OCI-LY1 (cell line): ENCODE measurements around the gene PAQR3.

Experiments used
- H2AFZ ChIP-seq: fragments of 200-600 bp; sonication (generic), shearing (Covaris generic); 2 replicates; pipeline ENCODE4 v1.6.0; 2014; ENCODE audit warnings: antibody characterized with exemption, mild to moderate bottlenecking, low read length
- H3F3A ChIP-seq: fragments of 200-600 bp; sonication (generic), shearing (Covaris generic); 2 replicates; pipeline ENCODE4 v1.6.0; 2014; ENCODE audit warnings: mild to moderate bottlenecking, antibody characterized with exemption, low read length, moderate library complexity; ENCODE audit not compliant: insufficient read depth
- H3K27ac ChIP-seq: fragments of 200-600 bp; sonication (generic); 2 replicates; pipeline ENCODE4 v1.5.1; 2014; ENCODE audit warnings: low read length, mixed run types, mild to moderate bottlenecking, low read depth; ENCODE audit not compliant: poor library complexity, severe bottlenecking
- H3K27me3 ChIP-seq: fragments of 200-600 bp; sonication (generic); 2 replicates; pipeline ENCODE4 v1.6.0; 2014; ENCODE audit warnings: antibody characterized with exemption, mild to moderate bottlenecking, low read length, moderate library complexity; ENCODE audit not compliant: insufficient read depth
- H3K36me3 ChIP-seq: fragments of 200-600 bp; sonication (generic); 2 replicates; pipeline ENCODE4 v1.6.1; 2014; ENCODE audit warnings: mild to moderate bottlenecking, antibody characterized with exemption, low read length, moderate library complexity, mixed read lengths; ENCODE audit not compliant: insufficient read depth
- H3K4me1 ChIP-seq: fragments of 200-600 bp; sonication (generic); 2 replicates; pipeline ENCODE4 v1.5.1; 2014; ENCODE audit warnings: mild to moderate bottlenecking, low read length, moderate library complexity; ENCODE audit not compliant: insufficient read depth, severe bottlenecking
- H3K4me2 ChIP-seq: fragments of 200-600 bp; sonication (generic), shearing (Covaris generic); 2 replicates; pipeline ENCODE4 v1.6.1; 2014; ENCODE audit warnings: low read length
- H3K4me3 ChIP-seq: fragments of 200-600 bp; sonication (generic); 2 replicates; pipeline ENCODE4 v1.5.1; 2014; ENCODE audit warnings: low read length, low read depth, mild to moderate bottlenecking, mixed read lengths; ENCODE audit not compliant: poor library complexity, severe bottlenecking
- H3K79me2 ChIP-seq: fragments of 200-600 bp; shearing (Covaris generic); 2 replicates; pipeline ENCODE4 v1.6.1; 2016; ENCODE audit warnings: mixed run types, low read length, mixed read lengths; ENCODE audit not compliant: insufficient read depth
- H3K9ac ChIP-seq: fragments of 200-600 bp; sonication (generic), shearing (Covaris generic); 2 replicates; pipeline ENCODE4 v1.6.1; 2014; ENCODE audit warnings: mild to moderate bottlenecking, low read length, mixed read lengths
- H3K9me2 ChIP-seq: fragments of 200-600 bp; sonication (generic), shearing (Covaris generic); 2 replicates; pipeline ENCODE4 v1.6.1; 2014; ENCODE audit warnings: low read depth, mild to moderate bottlenecking, low read length, mixed read lengths
- H3K9me3 ChIP-seq: fragments of 200-600 bp; shearing (Covaris generic); 2 replicates; pipeline ENCODE4 v1.6.1; 2014; ENCODE audit warnings: low read length, mixed read lengths
- H4K20me1 ChIP-seq: fragments of 200-600 bp; sonication (generic), shearing (Covaris generic); 2 replicates; pipeline ENCODE4 v1.6.0; 2016; ENCODE audit warnings: mild to moderate bottlenecking, low read length; ENCODE audit not compliant: insufficient read depth
- EZH2 ChIP-seq: fragments of 200-600 bp; sonication (generic), shearing (Covaris generic); IDR thresholded peaks from 2 replicates; pipeline ENCODE4 v1.8.0; 2017; ENCODE audit warnings: borderline replicate concordance, mixed run types, mild to moderate bottlenecking, antibody characterized with exemption, low read length, moderate library complexity, mixed read lengths
- TF ChIP-seq, protein P1 (sequence below): fragments of 200-600 bp; sonication (generic), shearing (Covaris generic); IDR thresholded peaks from 2 replicates; pipeline ENCODE4 v1.5.1; 2017; ENCODE audit warnings: mild to moderate bottlenecking, antibody characterized with exemption, low read length, moderate library complexity, mixed read lengths

The PAQR3 gene

DNA sequence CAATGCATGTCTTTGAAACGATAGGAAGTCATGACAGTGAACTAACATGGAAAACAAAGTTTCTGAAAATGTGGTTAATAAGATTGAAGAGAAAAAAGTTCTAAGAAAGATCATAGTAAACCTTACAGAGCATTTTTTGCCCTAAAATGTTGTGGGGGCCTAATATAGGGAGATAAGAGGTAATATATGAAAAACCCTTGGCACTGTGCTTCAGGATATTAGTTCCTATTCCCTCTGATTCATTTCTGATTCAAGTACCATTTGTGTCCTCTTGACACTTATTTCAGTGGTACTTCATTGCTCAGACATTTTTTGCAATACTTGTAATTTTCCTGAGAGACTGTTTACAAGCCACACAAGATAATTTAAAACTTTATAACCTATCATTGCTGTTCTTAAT is 35.1 kb downstream of the PAQR3 start:
- no peaks in the 10 kb centered on the region for H3K9me3 ChIP-seq
- H3K27ac ChIP-seq = no peak overlapping the region
- H3K4me1 ChIP-seq = no peaks in the 10 kb centered on the region
- H3K36me3 ChIP-seq = 0 out of 2 replicates have a peak, but pooled peaks cover 6% of the 10 kb centered on the region
- no peaks in the 10 kb centered on the region; the same call in 1 of the 2 replicates for H3K79me2 ChIP-seq
- H3F3A ChIP-seq = no peaks in the 10 kb centered on the region
- H4K20me1 ChIP-seq = no peaks in the 10 kb centered on the region
- H3K9me2 ChIP-seq = no peaks in the 10 kb centered on the region
- H3K9ac ChIP-seq = no peak overlapping the region
- no peak overlapping the region for H3K4me3 ChIP-seq
- no peak overlapping the region for H2AFZ ChIP-seq
- H3K4me2 ChIP-seq = no peak overlapping the region
- TF ChIP-seq, protein P1, sequence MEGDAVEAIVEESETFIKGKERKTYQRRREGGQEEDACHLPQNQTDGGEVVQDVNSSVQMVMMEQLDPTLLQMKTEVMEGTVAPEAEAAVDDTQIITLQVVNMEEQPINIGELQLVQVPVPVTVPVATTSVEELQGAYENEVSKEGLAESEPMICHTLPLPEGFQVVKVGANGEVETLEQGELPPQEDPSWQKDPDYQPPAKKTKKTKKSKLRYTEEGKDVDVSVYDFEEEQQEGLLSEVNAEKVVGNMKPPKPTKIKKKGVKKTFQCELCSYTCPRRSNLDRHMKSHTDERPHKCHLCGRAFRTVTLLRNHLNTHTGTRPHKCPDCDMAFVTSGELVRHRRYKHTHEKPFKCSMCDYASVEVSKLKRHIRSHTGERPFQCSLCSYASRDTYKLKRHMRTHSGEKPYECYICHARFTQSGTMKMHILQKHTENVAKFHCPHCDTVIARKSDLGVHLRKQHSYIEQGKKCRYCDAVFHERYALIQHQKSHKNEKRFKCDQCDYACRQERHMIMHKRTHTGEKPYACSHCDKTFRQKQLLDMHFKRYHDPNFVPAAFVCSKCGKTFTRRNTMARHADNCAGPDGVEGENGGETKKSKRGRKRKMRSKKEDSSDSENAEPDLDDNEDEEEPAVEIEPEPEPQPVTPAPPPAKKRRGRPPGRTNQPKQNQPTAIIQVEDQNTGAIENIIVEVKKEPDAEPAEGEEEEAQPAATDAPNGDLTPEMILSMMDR = no peak
- no peak for TF ChIP-seq EZH2
- no peaks in the 10 kb centered on the region for H3K27me3 ChIP-seq

DNA sequence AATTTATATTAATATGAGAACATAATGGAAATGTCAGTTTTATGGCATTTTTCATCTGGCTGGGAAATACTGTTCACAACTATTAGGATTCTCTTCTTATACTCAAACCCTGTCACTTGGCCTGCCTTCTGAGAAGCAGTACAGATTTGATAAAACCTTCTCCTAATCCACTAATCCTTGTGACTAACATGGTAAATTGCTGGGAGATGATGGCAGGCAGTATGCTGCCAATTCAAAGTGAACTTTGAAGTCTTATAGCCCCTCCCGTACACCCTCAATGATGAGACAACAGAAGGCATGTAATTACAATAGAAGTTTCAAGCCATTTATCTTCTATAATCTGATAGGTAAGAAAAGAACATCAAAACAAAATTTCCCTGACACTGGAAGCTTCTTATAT is 36.9 kb downstream of the PAQR3 start:
- Histone ChIP-seq H3K9ac (no peak overlapping the region), H3K27ac (no peak overlapping the region), H3K27me3 (no peaks in the 10 kb centered on the region), H3K9me3 (no peaks in the 10 kb centered on the region), H3F3A (no peaks in the 10 kb centered on the region), H3K4me1 (no peaks in the 10 kb centered on the region), H4K20me1 (no peaks in the 10 kb centered on the region), H3K9me2 (no peaks in the 10 kb centered on the region), H3K4me2 (no peak overlapping the region), H3K36me3 (0 out of 2 replicates have a peak, but pooled peaks cover 6% of the 10 kb centered on the region), H2AFZ (no peak overlapping the region), H3K79me2 (no peaks in the 10 kb centered on the region; the same call in 1 of the 2 replicates), H3K4me3 (no peak overlapping the region)
- TF ChIP-seq EZH2 = no peak

DNA sequence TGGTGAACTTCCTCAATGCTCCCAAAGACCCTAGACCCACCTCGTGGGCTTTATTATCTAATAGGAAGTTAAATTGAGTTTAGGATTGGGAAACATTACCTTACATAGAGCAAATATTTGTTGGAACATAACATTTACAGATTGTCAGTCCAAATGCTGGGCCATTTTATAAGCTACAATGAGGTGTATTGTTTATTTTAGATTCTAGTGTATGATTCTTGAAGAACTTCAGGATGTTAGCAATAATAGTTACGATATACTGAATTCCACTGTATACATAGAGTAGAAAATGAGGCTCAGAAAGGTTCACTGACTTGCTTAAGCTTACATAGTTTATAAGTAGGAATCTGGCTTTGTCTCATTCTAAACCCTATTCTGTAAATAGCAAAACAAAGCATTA is 37.4 kb downstream of the PAQR3 start:
- Histone ChIP-seq H3K4me2 (no peak overlapping the region), H3K27me3 (no peaks in the 10 kb centered on the region), H3K9me2 (no peaks in the 10 kb centered on the region), H3K36me3 (0 out of 2 replicates have a peak, but pooled peaks cover 6% of the 10 kb centered on the region), H4K20me1 (no peaks in the 10 kb centered on the region), H3K27ac (no peak overlapping the region), H3K79me2 (no peaks in the 10 kb centered on the region), H3K9ac (no peak overlapping the region), H2AFZ (no peak overlapping the region), H3F3A (no peaks in the 10 kb centered on the region), H3K4me3 (no peak overlapping the region), H3K4me1 (no peaks in the 10 kb centered on the region), H3K9me3 (no peaks in the 10 kb centered on the region)
- TF ChIP-seq, protein P1 = no peak
- no peak for TF ChIP-seq EZH2

DNA sequence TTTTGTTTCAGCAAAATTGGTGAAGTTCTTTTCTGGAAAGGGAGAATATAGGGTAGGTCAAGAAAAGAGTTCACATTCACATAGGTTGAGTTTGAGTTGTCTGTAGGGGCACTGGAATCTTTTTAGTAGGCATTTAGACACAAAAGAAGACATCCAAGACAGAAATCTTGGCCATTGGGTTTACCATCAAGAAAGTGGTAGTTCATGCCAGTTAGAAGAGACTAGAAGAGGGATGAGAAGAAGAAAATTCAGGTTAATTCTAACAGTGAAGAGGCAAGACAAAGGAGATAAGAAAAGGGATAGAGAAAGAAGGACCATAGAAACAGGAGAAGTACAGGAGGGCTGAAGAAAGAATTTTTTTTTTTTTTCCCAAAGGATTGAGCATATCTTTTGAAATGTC is 39.9 kb downstream of the PAQR3 start:
- no peak for TF ChIP-seq EZH2
- TF ChIP-seq, protein P1 = no peak
- Histone ChIP-seq H3K4me2 (no peak overlapping the region), H3K27ac (no peak overlapping the region), H3K27me3 (no peaks in the 10 kb centered on the region), H3K4me1 (no peaks in the 10 kb centered on the region), H3K79me2 (no peaks in the 10 kb centered on the region), H3K9ac (no peak overlapping the region), H4K20me1 (no peaks in the 10 kb centered on the region), H2AFZ (no peak overlapping the region), H3K4me3 (no peak overlapping the region), H3K9me2 (no peaks in the 10 kb centered on the region), H3K36me3 (peaks cover 11% of the 10 kb centered on the region; the same call in 1 of the 2 replicates), H3K9me3 (no peaks in the 10 kb centered on the region), H3F3A (no peaks in the 10 kb centered on the region)
